Progenitor cell of endocrine pancreas (in vitro differentiated cells): ENCODE results near the gene NRGN. TPM values are rescaled to one million over a fixed set of nuclear protein-coding genes. Genes with fewer than 3 reads are reported as not detected.
A peak's percentile ranks its signal among the peaks of the same experiment; 100 is the strongest.

ENCODE experiments used
- DNase-seq: peaks from one replicate; pipeline ENCODE4 v3.0.0; 2021; ENCODE audit warnings: low spot score; ENCODE audit not compliant: unreplicated experiment
- H3K27ac Mint-ChIP-seq: 2 replicates; pipeline ENCODE4 v1.8.0; 2021; ENCODE audit warnings: mild to moderate bottlenecking, moderate library complexity, mixed read lengths
- H3K27me3 Mint-ChIP-seq: 2 replicates; pipeline ENCODE4 v1.8.0; 2021; ENCODE audit warnings: mixed read lengths
- H3K36me3 Mint-ChIP-seq: 2 replicates; pipeline ENCODE4 v1.8.0; 2022; ENCODE audit warnings: mixed read lengths; ENCODE audit not compliant: insufficient read depth
- H3K4me1 Mint-ChIP-seq: 2 replicates; pipeline ENCODE4 v1.8.0; 2021; ENCODE audit warnings: low read depth, mixed read lengths
- H3K4me3 Mint-ChIP-seq: 2 replicates; pipeline ENCODE4 v1.8.0; 2021; ENCODE audit warnings: low read depth, mild to moderate bottlenecking, moderate library complexity, mixed read lengths
- H3K9me3 Mint-ChIP-seq: 2 replicates; pipeline ENCODE4 v1.8.0; 2021; ENCODE audit warnings: low read depth, mixed read lengths
- total RNA-seq: library from RNA; stranded (reverse); gene quantifications from 2 replicates; pipeline ENCODE4 v1.2.1, GENCODE V29; 2021
- TF ChIP-seq, protein P1 (sequence below): fragments of 200-600 bp; sonication (generic); IDR thresholded peaks from one replicate; pipeline ENCODE4 v1.5.0; 2021; ENCODE audit warnings: antibody characterized with exemption, mild to moderate bottlenecking; ENCODE audit not compliant: unreplicated experiment

Gene NRGN
- total RNA-seq, 1 donor from 2014 or later, result 5.9 TPM

DNA sequence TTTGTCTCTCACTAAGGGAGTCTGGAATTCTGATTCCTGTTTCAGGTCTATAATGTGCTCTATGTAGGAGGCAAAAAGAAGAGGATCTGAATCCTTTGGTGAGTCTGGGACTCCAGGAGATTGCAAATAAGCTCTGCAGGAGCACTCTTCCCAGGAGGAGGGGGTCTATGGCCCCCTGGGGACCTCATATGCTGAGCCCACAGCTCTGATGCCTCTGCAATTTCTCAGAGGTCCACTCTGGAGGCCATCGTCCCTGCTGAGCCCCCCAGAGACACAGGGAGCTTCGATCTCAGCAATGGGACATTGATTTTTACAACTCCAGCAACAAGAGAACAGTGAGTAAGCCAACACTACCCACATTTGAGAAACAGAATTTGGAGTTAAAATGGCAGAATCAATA lies 20.2 kb upstream of the NRGN start:
- no peaks in the 10 kb centered on the region for H3K36me3 Mint-ChIP-seq
- TF ChIP-seq, protein P1, sequence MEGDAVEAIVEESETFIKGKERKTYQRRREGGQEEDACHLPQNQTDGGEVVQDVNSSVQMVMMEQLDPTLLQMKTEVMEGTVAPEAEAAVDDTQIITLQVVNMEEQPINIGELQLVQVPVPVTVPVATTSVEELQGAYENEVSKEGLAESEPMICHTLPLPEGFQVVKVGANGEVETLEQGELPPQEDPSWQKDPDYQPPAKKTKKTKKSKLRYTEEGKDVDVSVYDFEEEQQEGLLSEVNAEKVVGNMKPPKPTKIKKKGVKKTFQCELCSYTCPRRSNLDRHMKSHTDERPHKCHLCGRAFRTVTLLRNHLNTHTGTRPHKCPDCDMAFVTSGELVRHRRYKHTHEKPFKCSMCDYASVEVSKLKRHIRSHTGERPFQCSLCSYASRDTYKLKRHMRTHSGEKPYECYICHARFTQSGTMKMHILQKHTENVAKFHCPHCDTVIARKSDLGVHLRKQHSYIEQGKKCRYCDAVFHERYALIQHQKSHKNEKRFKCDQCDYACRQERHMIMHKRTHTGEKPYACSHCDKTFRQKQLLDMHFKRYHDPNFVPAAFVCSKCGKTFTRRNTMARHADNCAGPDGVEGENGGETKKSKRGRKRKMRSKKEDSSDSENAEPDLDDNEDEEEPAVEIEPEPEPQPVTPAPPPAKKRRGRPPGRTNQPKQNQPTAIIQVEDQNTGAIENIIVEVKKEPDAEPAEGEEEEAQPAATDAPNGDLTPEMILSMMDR, result no peak
- H3K27ac Mint-ChIP-seq, result no peak overlapping the region
- DNase-seq, result no peak
- peaks cover 72% of the 10 kb centered on the region for H3K27me3 Mint-ChIP-seq
- H3K9me3 Mint-ChIP-seq, result no peaks in the 10 kb centered on the region
- no peak overlapping the region for H3K4me3 Mint-ChIP-seq
- peaks cover 15% of the 10 kb centered on the region for H3K4me1 Mint-ChIP-seq

DNA sequence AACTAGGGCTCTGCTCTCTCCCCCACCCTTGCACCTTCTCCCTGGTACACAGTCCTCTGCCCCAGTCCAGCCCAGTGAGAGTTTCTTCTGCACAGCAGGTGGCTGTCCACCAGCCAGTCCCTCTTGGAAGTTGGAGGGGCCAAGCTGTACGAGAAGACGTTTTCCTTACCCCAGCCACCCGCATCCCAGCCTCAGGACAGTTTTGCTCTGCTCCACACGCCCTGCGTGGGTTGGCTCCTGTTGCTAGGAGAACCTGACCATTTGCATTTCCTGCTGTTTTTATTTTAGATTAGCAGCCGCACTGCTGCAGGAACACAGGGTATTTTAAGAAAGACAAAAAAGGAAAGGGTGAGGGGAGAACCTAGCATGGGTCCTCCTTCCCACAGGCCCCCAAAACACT lies 17.6 kb upstream of the NRGN start:
- no peak for DNase-seq
- Mint-ChIP-seq H3K4me1 (peaks cover 31% of the 10 kb centered on the region), H3K27ac (no peak overlapping the region), H3K36me3 (no peaks in the 10 kb centered on the region), H3K9me3 (no peaks in the 10 kb centered on the region), H3K4me3 (no peak overlapping the region), H3K27me3 (peaks cover 61% of the 10 kb centered on the region)
- TF ChIP-seq, protein P1, result no peak

DNA sequence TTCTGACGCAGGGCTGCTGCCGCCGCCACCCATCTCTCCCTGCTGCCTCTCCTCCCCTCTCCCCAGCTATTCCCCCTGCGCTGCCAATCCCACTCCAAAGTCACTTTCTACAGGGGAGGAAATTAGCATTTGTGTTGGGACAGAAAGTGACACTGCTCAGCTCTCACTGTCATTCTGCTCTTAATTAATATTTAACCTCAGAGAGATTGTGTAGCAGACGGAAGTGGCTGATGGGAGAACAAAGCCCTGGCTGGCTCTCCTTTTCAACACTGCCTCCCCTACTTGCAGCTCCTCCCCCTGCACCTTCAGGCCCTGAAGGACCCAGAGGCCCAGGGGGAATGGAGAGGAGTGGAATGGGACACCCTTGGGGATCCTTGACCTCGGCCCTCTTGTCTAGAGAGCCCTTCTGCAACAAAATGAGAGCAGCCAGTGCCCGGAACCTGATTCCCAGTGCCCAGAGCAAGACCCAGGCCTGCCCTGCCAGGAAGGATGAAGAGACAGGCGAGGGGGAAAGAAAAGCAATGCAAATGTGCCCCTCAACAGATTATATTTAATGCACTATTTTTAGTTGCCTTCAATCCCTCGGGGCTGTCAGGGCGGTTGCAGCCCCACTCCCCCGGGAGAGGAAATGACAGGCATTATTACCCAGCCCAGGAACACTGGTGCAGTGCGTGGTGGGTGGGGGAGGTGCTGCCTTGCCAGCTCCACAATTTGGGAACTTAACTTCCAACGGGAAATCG lies 14.6 kb upstream of the NRGN start:
- Mint-ChIP-seq H3K4me1 (peaks cover 24% of the 10 kb centered on the region), H3K27ac (peak overlapping the region; percentile 85), H3K27me3 (peaks cover 36% of the 10 kb centered on the region), H3K4me3 (peak overlapping the region; percentile 59), H3K9me3 (no peaks in the 10 kb centered on the region), H3K36me3 (no peaks in the 10 kb centered on the region)
- DNase-seq, result no peak
- TF ChIP-seq, protein P1, result no peak

DNA sequence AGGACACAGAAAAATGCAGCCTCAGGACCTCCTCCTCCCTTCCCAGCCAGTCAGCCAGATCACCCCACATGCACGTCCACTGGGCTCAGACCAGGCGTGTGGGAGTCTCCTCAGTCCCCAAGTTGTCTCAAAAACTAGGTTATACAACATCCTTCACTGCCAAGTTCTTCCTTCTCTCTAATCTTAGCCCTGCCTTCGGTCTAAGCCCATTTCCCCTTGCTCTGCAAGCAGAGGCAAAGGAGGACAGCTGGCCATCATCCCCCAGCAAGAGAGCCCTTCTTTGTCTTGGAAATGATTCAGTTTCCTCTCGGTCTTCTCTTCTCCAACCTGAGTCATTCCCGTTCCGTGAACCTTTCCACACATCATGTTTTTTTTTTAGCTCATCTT lies 14.0 kb upstream of the NRGN start:
- Mint-ChIP-seq H3K9me3 (no peaks in the 10 kb centered on the region), H3K36me3 (no peaks in the 10 kb centered on the region), H3K27ac (no peak overlapping the region), H3K27me3 (peaks cover 33% of the 10 kb centered on the region), H3K4me1 (peaks cover 24% of the 10 kb centered on the region), H3K4me3 (no peak overlapping the region)
- TF ChIP-seq, protein P1, result no peak
- no peak for DNase-seq

DNA sequence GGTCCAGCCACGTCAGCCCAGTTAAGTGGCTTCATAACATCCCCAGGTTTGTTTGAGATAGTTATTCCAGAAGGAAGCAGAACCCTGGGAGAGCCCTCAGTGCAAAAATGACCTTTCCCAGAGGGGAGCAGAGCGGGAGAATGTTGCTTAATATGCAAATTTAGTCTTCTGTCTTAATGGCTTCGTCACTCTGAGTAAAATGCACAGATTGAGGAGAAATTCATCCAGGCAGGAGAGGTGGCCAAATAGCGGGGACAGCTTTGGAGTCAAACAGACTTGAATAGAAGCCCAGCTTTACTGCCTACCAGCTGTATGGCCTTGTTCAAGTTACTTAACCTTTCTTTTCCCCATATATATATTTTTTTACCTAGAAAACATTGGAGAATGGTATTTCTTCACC lies 12.3 kb upstream of the NRGN start:
- no peak for DNase-seq
- H3K9me3 Mint-ChIP-seq, result no peaks in the 10 kb centered on the region
- H3K36me3 Mint-ChIP-seq, result no peaks in the 10 kb centered on the region
- H3K4me3 Mint-ChIP-seq, result no peak overlapping the region
- peaks cover 20% of the 10 kb centered on the region for H3K27me3 Mint-ChIP-seq
- peaks cover 24% of the 10 kb centered on the region for H3K4me1 Mint-ChIP-seq
- TF ChIP-seq, protein P1, result no peak
- H3K27ac Mint-ChIP-seq, result no peak overlapping the region
